ENCODE data around the gene FAM185A.
A peak's percentile ranks its signal among the peaks of the same experiment; 100 is the strongest.
"Not testable (repeated sequence)": the region's sequence is repeated elsewhere in the genome, so short reads cannot be mapped to it uniquely, and the experiment has no call there.

The FAM185A gene

DNA sequence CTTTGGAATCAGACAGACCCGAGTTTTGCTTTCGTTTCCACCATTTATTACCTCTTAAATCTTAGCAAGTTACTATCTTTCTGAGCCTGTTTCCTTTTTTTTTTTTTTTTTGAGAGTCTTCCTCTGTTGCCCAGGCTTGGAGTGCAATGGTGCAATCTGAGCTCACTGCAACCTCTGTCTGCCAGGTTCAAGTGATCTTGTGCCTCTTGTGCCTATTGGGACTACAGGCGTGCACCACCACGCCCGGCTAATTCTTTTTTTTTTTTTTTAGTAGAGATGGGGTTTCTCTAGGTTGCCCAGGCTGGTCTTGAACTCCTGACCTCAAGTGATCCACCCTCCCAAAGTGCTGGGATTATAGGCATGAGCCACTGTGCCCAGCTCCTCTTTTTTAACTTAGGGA, 84.5 kb downstream of the FAM185A start:
- DNase-seq: no peak

DNA sequence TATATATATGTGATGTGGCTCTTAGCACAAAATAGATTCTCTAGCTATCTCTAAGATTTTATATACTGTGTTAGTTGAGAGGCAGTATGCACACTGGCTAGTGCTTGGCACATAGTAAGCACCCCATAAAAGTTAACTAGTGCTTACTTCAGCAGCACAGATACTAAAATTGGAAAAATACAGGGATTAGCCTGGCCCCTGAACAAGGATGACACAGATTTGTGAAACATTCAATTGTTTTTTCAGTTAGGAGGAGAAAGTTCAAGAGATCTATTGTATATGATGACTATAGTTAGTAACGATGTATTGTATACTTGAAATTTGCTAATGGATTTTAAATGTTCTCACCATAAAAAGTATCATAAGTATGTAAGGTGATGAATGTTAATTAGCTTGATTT, 85.7 kb downstream of the FAM185A start:
- no peak for DNase-seq

DNA sequence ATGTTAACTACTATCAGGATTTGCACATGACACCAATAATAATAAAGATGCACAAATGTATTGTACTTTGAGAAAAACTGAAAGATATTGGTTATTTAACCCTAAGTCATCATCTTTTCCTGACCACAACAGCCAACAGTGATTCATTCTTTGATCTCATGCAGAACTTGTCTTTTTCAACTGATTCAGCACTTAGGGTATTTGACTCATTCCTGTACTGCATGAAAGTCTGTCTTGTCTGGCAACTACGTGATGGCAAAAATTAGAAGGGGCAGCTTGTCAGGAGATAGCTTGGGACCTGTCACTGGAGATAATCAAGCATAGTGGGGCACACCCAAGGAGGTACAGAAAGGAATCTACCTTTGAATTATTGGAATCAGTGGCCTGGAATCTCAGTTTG, 86.2 kb downstream of the FAM185A start:
- peak; percentile 51 for DNase-seq

DNA sequence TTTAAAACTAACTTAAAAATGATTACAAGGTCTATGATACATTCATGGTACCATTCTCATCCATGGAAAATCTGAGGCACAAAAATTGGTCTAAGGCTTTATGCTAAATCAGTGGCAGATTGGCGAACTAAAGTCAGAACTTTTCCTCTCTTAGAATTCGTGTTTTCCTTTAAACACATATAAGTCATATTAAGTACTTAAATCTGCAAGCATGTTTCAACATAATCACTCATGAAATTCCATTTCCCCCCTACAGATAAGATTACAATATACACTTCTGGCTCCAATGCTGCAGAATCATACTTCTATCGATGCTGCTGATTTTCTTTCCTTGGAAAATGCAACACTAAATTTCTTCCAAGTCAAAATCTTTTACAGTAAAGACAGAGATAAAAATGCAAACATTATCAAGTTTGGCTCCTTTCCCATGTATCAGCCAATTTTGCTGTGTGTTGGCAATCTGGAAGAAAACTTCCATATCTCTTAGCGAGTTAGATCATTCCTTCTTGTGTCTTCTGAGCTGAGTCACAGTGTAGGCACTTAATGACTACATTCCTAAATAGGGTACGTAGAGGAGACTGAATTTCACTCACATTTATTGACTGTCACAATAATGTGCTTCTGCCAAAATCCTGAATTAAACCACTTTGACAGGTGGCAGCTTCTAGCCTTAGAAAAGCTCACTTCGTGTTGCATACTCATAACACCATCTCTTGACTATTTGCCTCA, 87.6 kb downstream of the FAM185A start:
- DNase-seq: no peak

DNA sequence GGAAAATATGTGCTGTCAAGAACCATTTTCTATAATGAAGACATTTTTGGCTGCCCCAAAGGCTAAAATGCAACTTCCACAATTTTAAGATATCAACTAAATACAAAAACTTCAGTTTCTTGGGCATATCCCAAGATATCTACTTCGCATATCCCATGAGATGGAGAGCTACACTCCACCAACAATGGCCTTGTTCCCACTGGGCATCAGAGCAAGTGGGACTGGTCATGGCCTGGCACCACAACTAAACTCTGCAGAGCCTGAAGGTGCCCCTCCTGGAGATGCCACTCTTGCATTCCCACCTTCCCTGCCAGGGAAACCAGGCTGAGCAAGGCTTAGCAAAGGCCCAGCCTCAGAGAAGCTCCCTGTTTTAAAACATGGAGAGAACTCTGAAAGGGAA, 88.2 kb downstream of the FAM185A start:
- no peak for DNase-seq

DNA sequence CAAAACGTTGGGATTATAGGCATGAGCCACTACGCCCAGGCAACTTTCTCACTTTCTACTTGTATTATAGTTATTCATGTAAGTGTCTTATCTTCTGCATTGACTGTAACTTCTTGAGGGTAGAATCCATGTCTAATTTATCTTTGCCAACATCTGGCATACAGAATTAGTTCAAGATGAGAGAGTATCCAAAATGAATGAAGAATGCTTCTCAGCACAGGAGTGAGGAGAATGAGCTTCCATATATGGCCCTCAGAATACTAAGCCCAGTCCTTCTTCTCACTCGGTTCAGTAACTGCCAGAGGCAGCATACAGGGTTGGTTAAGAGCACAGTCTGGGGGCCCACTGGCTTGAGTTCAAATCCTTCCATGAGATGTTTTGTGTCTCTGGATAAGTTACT, 89.0 kb downstream of the FAM185A start:
- DNase-seq: no peak

DNA sequence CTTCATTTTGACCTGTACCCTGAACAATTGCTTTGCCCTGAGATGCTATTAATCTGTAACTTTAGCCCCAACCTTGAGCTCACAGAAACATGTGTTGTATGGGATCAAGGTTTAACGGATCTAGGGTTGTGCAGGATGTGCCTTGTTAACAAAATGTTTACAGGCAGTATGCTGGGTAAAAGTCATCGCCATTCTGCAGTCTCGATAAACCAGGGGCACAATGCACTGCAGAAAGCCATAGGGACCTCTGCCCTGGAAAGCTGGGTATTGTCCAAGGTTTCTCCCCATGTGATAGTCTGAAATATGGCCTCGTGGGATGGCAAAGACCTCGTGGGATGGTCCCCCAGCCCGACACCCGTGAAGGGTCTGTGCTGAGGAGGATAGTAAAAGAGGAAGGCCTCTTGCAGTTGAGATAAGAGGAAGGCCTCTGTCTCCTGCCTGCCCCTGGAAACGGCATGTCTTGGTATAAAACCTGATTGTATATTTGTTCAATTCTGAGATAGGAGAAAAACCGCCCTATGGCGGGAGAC, 89.8 kb downstream of the FAM185A start:
- not testable (repeated sequence) for DNase-seq

DNA sequence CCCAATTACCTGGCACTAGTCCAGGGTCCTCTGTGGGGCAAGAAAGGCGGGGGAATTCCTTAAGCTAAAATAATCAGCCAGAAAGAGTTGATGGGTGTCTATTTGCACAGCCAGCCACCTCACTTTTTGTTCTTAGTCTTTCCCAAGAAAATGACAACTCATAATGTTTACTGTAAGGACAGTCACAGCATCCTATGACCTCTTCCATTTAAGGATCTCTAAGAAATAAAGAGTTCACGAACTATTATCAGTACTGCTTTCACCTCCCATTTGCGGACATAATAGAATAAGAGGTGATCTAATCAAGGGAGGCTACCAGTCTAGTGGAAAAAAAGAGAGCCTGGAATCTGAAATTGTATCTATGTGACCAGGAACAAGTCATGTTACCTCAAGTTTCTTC, 91.6 kb downstream of the FAM185A start:
- peak; percentile 40 for DNase-seq

DNA sequence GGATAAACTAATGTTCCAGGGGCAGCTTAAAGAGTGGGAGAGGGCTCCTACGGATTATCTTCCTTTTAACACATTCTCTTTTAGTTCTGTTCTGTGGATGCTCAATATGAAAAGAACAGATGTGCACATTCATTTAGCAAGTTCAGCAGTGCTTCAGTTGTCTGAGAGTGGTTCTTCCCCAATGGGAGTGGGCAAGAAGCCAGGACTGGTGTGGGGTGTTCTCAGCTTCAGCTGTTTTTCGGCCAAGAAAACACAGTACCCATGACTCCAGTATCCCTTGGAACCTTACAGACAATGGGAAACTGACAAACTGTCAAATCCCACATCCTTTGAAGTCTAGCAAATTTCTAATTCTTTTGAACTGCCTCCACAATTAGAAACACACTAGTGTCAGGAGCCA, 92.5 kb downstream of the FAM185A start:
- DNase-seq: peak; percentile 87

DNA sequence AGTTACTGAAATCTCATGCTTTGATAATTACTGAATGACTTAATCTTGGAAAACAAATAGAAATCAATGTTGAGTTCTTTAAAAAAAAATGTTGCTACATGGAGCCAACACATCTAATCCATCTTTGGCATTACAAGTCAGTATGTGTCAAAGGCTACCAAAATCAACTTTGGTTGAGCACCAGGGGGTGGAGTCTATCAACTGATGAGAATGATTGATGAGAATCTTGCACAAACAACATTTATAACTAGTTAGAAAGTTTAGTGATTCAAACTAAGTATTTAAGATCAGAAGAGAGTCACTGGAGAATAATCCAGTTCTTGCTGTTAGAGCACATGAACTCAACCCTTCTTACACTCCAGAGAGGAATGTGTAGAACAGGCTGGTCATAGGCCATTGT, 93.5 kb downstream of the FAM185A start:
- DNase-seq: no peak

DNA sequence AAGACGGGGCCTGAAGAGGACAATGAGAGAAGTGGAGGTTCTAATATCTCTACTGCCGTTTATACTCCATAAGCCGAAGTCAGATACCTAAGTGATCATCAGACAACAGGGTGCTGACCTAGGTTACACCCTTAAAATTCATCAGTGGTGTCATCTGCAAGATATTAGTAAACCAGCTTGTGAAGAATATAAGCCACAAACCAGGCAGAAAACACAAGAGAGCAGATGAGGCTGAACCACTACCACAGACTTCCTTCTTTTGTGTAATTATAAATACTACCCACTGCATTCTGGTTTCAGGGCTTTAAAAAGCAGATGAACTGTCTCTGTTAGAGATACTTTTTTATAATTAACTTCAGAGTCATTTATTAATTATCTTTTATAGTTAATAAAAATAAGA, 95.1 kb downstream of the FAM185A start:
- no peak for DNase-seq

DNA sequence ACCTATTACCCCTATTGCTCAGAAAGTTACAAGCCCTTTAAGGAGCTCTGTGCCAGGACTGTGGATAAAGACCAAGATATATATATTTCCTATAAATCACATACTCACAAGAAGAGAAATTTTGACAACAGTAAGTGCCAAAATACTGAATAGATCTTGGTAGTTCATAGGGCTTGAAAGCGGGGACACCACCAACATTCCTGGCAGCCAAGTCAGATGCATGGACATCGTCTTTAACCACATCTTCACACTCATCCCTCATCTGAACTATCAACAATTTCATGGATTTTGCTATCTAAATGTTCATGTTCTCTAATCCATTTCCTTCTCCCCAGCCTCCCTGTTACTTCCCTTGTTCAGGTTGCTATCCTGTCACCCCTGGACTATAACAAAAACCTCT, 96.5 kb downstream of the FAM185A start:
- no peak for DNase-seq

DNA sequence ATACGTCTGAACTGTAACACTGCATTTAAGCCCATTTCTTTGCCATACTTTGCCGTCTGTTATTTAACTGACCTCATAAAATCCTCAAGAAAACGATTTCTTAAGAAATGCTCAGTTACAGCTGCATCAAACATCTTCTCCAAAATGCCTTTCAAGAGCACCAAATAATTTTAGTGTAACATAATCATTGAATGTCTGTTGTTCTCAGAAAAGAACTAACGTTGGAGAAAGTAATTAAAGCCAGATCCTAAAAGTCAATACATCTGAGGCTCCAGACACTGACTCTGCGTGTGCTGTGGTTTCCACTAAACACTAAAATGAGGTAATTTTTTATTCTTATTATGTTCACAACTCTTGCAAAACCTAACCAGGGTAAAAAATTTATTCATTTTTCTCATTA, 100.3 kb downstream of the FAM185A start:
- DNase-seq: no peak

DNA sequence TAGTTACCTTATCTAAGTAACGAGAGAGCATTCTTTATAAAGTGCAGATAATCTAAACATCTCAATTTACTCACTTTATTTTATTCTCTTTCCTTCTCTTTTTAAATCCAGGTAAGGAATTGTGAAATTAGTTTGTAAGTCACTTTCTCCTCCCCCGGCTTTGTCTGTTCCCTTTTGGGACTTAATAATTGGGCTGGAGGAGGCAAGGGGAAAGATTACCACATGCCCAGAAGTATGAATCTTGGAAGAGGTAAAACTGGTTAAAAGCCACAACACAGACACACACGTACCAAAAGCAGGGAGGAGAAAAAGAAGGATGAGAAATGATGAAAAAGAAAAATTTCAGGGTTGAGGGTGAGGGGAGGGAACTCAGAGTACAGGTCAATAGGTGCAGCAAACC, 100.7 kb downstream of the FAM185A start:
- DNase-seq: no peak

DNA sequence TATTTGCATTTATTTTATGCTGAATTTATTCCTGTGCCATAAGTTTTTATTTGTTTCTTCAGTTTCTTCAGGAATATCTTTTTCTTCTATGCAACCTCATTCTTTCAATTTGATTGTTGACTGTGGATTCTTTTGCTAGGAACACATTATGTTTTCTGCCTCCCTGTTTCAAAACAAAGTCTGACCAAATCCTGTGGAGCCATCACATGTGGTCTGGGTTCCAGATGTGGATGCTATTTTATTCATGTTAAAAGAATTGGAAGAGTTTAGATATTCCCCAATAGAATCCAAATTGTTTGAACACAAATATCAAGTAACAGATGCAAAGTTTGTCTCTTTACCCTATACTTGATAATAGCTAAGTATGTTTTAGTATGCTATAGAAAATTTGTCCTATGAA, 107.2 kb downstream of the FAM185A start:
- no peak for DNase-seq
